HUES64 (cell line): Measurements from ENCODE around the gene MAML3.
A peak's percentile ranks its signal among the peaks of the same experiment; 100 is the strongest.

Source experiments
- H3K27ac ChIP-seq: 2 replicates; pipeline ENCODE4 v1.7.0; 2013; ENCODE audit warnings: low read depth, low read length, inconsistent platforms
- H3K27me3 ChIP-seq: 2 replicates; pipeline ENCODE4 v1.6.1; 2013; ENCODE audit warnings: mild to moderate bottlenecking, low read length; ENCODE audit not compliant: insufficient read depth
- H3K36me3 ChIP-seq: 2 replicates; pipeline ENCODE4 v1.6.1; 2013; ENCODE audit warnings: mild to moderate bottlenecking, low read length; ENCODE audit not compliant: insufficient read depth
- H3K4me1 ChIP-seq: 2 replicates; pipeline ENCODE4 v1.6.1; 2013; ENCODE audit warnings: mild to moderate bottlenecking, low read length, moderate library complexity; ENCODE audit not compliant: insufficient read depth
- H3K4me3 ChIP-seq: 2 replicates; pipeline ENCODE4 v1.5.1; 2013; ENCODE audit warnings: mild to moderate bottlenecking, low read length, moderate library complexity
- H3K9ac ChIP-seq: 2 replicates; pipeline ENCODE4 v1.6.1; 2013; ENCODE audit warnings: mild to moderate bottlenecking, low read depth, low read length
- H3K9me3 ChIP-seq: 2 replicates; pipeline ENCODE4 v1.6.1; 2013; ENCODE audit warnings: low read depth, low read length; ENCODE audit not compliant: insufficient read depth
- WGBS: fragments of 150-250, 120-280 bp; methylation state at CpG from one replicate; pipeline ENCODE4 v1.1.7; 2013; ENCODE audit warnings: missing lambda C conversion rate; 5-methylcytosine and 5-hydroxymethylcytosine counted together

Gene MAML3

DNA sequence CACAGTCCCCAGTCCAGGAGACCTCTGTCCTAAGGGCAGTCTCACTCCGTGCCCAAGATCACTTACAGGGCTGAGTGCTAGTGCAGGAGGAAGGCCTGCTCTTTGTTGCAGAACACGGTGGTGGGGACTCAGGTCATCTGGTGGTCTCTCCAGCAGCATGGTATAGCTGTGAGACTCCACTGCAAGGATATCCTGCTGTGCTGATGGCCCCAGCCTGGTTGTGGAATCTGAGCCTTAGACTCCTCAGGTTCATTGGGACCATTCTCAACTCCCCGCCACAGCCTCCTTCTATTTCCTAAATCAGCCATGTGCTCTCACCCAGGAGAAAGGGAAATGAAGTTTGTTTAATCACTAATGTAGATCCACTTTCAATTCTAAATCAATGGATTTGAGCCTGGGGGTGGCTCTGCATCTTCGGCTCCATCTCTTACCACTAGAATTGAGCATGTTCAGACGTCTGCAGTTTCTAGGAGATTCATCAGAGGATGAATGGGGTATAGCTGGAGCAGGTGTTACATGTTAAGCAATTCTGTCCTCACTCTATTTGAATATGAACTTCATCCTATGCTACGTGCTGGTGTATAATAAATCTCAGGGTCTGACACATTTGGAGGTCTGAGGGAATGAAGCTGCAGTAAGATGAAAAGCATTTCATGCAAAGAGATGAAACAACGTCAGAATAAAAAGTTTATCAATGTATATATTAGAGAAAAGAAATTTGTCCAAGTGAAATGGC lies 299.1 kb downstream of the MAML3 start:
- 88% methylated on average over 7 of the region's 7 CpGs for WGBS
- 0 out of 2 replicates have a peak overlapping the region, but pooled peaks have one; percentile 38 for H3K27ac ChIP-seq
- no peaks in the 10 kb centered on the region for H3K27me3 ChIP-seq
- peaks cover 59% of the 10 kb centered on the region for H3K4me1 ChIP-seq
- H3K9me3 ChIP-seq: no peaks in the 10 kb centered on the region
- no peak overlapping the region for H3K4me3 ChIP-seq
- no peaks in the 10 kb centered on the region for H3K36me3 ChIP-seq
- H3K9ac ChIP-seq: no peak overlapping the region

DNA sequence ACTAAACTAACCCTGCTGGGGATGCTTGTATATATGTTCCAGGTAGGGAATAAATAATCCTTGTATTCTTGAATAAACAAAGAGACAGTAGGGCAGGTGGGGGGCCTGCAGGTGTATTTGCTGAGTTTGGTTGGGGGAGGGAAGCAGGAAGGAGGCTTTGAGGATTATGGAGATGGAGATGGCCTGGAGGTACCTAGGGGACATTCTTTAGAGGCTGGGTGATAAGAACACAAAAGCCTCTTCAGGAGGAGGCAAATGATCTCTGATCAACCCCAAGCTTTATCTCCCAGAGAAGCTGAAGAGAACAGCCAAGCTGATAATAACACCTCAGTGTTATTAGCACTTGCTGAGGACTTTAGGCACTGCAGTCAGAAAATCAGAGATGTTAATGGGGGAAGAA lies 300.7 kb downstream of the MAML3 start:
- Histone ChIP-seq H3K4me1 (peaks cover 74% of the 10 kb centered on the region), H3K9ac (no peak overlapping the region), H3K27me3 (no peaks in the 10 kb centered on the region), H3K27ac (peak overlapping the region; percentile 38; the same call in 1 of the 2 replicates), H3K36me3 (no peaks in the 10 kb centered on the region), H3K9me3 (no peaks in the 10 kb centered on the region), H3K4me3 (no peak overlapping the region)

DNA sequence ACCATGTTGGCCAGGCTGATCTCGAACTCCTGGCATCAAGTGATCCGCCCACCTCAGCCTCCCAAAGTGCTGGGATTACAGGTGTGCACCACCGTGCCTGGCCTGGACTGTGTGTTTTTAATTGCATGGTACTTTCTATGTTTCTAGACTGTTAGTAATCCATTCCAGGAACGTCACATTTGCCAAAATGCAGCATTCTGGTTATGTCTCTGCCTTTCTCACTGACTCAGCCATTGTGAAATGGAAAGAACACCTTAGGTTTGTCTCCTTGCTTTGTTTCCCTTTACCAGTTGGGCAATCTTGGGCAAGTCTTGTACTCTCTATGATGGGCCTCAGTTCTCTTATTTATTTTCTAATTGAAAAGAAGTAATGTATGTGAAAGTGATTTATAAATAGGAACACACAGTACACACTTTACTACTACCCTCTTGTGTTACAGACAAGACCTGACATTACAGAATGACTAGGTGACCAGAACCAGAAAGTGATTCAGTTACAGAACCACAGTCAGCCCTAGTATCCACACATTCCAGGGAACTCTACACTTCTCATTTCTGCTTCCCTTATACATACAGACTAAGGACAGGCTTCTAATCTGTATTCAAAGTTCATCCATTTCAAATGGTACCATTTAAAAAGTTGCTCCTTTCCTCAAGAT lies 301.2 kb downstream of the MAML3 start:
- H3K4me1 ChIP-seq: peaks cover 80% of the 10 kb centered on the region
- no peak overlapping the region; the same call in 1 of the 2 replicates for H3K27ac ChIP-seq
- no peaks in the 10 kb centered on the region for H3K36me3 ChIP-seq
- no peaks in the 10 kb centered on the region for H3K9me3 ChIP-seq
- H3K9ac ChIP-seq: no peak overlapping the region
- WGBS: 82% methylated on average over 4 of the region's 4 CpGs
- H3K27me3 ChIP-seq: no peaks in the 10 kb centered on the region
- H3K4me3 ChIP-seq: no peak overlapping the region

DNA sequence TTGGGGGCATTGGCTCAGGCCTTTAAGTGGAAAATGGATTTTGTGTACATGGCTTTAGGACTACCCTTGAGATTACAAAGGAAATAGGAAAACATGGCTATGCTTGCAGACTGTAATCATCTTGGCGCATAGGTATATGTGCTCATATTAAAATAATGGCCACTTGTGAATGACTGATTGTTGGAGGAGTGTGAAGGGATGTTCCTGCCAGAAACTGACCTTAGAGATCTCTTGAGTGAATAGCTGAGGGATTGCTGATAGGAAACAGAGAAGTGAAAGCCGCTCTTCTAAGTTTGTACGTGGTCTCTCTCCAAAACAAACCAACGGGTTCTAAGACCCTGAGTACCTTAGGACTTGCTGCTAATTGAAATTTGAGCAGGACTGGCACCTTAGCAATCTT lies 302.3 kb downstream of the MAML3 start:
- no peak overlapping the region for H3K27ac ChIP-seq
- H3K27me3 ChIP-seq: no peaks in the 10 kb centered on the region
- no peak overlapping the region for H3K9ac ChIP-seq
- no peak overlapping the region for H3K4me3 ChIP-seq
- 78% methylated on average over 4 of the region's 4 CpGs for WGBS
- H3K36me3 ChIP-seq: no peaks in the 10 kb centered on the region
- no peaks in the 10 kb centered on the region for H3K9me3 ChIP-seq
- H3K4me1 ChIP-seq: peaks cover 80% of the 10 kb centered on the region

DNA sequence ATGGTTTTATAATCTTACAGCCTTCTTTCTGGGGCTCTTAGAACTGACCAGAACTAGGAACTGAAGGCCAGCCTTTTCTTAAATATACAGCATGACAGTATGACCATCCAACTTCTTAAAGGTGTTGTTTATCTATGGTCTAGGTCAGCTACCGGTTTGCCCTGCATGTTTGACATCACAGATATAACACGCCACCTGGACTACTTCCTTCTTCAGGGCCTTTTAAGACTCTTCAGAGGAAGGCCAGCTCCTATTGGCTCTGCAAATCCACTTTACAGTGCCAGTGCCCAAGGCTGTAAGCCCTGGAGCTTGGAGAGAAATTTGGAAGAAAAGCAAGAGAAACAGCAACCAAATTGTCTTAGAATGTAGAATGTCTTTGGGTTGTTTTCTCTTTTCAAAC lies 302.9 kb downstream of the MAML3 start:
- no peak overlapping the region for H3K4me3 ChIP-seq
- H3K27me3 ChIP-seq: no peaks in the 10 kb centered on the region
- H3K9ac ChIP-seq: no peak overlapping the region
- WGBS: 89% methylated on average over 2 of the region's 2 CpGs
- H3K4me1 ChIP-seq: peaks cover 75% of the 10 kb centered on the region
- no peak overlapping the region for H3K27ac ChIP-seq
- no peaks in the 10 kb centered on the region for H3K9me3 ChIP-seq
- H3K36me3 ChIP-seq: no peaks in the 10 kb centered on the region

DNA sequence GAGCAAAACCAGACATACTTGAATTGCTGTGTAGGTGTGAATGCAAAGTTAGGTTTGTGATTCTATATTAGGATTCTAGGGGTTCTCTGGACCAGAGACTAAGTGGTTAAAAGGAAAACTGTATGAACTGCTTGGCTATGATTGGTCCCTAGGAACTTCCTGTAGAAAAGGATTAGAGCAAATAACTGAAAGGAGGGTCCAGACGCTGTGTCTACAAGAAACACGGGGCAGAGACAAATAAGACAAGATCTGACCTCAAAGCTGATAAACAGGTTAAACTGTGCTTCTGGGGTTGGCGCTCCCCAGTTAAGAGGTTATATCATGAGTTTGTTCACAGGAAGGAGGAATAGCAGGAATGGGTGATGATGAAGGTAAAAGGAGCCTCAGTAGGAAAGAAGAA lies 304.8 kb downstream of the MAML3 start:
- 67% methylated on average over 3 of the region's 3 CpGs for WGBS
- Histone ChIP-seq H3K36me3 (no peaks in the 10 kb centered on the region), H3K9ac (no peak overlapping the region), H3K27me3 (no peaks in the 10 kb centered on the region), H3K4me3 (no peak overlapping the region), H3K9me3 (no peaks in the 10 kb centered on the region), H3K4me1 (peaks cover 62% of the 10 kb centered on the region), H3K27ac (no peak overlapping the region)

DNA sequence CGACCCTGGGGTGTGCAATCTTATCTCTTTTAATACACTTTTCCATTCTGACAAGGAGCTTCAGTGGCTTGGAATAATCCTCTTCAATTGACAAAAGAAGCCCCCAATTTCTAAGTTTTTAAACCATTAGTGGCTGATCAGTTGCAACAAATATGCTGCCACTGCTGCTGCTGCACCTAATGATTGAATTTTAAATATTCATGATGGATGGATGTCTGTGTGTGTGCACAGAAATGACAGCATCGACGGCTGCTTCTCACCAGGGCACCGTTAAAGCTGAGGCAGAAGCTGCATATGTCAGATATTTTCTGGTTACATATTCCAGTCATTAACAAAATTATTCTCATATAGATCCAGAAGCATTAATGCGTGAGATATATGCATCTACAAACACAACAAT lies 306.0 kb downstream of the MAML3 start:
- Histone ChIP-seq H3K4me1 (peaks cover 52% of the 10 kb centered on the region), H3K27me3 (no peaks in the 10 kb centered on the region), H3K9ac (no peak overlapping the region), H3K27ac (no peak overlapping the region), H3K9me3 (no peaks in the 10 kb centered on the region), H3K4me3 (no peak overlapping the region), H3K36me3 (no peaks in the 10 kb centered on the region)
- 86% methylated on average over 5 of the region's 5 CpGs for WGBS

DNA sequence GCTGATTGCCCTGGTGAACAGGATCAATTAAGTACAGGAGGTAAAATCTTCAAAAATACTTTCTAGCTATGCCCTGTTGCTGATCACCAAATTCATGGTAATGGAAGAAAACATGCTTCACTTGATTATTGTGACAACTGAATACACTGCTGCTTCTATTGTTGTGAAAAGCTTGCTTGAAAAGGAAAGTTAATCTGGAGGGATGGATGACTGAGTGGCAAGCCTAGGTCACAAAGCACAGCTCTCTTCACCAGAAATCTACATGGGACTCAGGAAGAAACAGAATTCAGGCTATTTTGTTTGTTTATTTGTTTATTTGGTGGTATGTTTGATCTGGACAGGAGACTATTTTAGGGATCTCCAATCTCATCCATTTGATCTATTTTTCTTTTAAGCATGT lies 306.4 kb downstream of the MAML3 start:
- H3K27me3 ChIP-seq: no peaks in the 10 kb centered on the region
- H3K27ac ChIP-seq: no peak overlapping the region
- H3K4me1 ChIP-seq: peaks cover 48% of the 10 kb centered on the region
- no peaks in the 10 kb centered on the region for H3K36me3 ChIP-seq
- H3K9me3 ChIP-seq: no peaks in the 10 kb centered on the region
- H3K9ac ChIP-seq: no peak overlapping the region
- no peak overlapping the region for H3K4me3 ChIP-seq

DNA sequence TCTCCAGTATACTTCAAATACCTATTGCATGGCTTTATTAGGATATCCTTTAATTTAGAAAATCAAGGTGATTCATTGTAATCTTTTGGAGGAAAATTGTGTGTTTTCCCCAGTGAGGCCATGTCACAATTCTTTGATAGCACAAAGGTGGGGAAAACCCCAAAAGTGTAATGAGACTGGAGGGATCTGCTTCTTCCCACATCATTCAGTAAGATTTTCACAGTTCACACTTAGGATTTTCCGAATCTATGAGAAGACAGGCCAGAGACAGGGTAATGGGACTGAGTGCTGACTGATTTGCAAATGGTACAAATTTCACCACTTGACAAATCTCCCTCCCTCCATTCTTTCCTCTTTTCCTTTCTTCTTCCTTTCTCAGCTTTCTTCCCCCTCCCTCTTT lies 307.2 kb downstream of the MAML3 start:
- Histone ChIP-seq H3K4me1 (peaks cover 42% of the 10 kb centered on the region), H3K27ac (no peak overlapping the region), H3K4me3 (no peak overlapping the region), H3K27me3 (no peaks in the 10 kb centered on the region), H3K36me3 (no peaks in the 10 kb centered on the region), H3K9me3 (no peaks in the 10 kb centered on the region), H3K9ac (no peak overlapping the region)
- WGBS: 89% methylated on average over 1 of the region's 1 CpG

DNA sequence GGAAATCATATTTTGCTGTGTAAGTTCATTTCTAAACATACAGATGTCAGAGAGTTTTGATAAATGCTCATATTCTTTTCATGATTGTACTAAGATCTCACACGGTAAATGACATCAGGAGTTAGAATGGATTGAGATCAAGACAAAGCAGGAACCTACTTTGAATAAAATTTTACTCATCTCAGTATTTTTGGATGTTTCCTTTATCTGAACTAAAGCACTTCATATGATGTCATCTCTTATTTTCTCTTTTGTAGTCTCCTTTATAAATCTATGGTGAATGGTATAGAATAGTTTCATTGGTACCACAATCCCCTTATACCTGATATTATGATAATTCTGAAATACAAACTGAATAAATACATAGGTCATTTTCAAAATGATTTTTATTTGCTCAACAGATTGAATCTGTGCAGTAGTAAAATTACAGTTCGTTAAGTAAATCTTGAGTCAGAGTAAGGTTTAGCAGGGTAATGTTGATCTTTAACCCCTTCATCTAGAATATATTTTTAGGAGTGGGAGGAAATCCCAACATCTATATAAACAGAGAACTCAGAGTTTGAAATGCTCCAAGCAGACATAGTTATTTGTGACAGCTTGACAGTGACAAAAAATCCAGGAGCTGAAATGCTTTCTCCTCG lies 308.4 kb downstream of the MAML3 start:
- Histone ChIP-seq H3K9ac (no peak overlapping the region), H3K36me3 (no peaks in the 10 kb centered on the region), H3K4me1 (peaks cover 38% of the 10 kb centered on the region), H3K9me3 (no peaks in the 10 kb centered on the region), H3K4me3 (no peak overlapping the region), H3K27ac (no peak overlapping the region), H3K27me3 (no peaks in the 10 kb centered on the region)
- 98% methylated on average over 3 of the region's 3 CpGs for WGBS

DNA sequence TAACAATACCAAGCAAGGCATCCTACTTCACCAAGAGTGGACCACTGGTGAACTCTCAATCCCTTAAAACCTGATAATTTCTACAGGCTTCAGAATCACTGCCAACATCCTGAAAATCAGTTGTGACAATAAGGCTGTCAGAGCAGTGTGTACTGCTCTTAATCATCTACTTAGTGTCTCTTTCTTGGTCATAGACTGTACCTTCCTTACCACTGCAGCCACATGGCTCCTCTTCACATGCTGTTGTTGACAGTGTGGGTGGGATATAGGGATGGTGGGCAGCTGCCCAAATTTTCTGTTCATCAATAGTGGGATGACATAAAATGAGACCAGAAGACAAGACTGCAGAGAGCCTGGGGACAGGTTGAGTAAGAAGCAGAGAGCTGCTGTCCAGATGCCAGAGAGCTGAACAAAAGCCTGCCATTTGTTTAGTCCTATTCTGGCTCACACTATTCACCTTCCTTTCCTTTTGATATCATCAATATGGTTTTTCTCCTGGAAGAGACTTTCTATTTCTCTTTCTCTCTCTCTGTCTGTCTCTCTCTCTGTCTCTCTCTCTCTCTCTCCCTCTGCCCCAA lies 309.4 kb downstream of the MAML3 start:
- H3K36me3 ChIP-seq: no peaks in the 10 kb centered on the region
- no peak overlapping the region for H3K4me3 ChIP-seq
- H3K4me1 ChIP-seq: peaks cover 27% of the 10 kb centered on the region
- H3K9me3 ChIP-seq: no peaks in the 10 kb centered on the region
- H3K9ac ChIP-seq: no peak overlapping the region
- no peaks in the 10 kb centered on the region for H3K27me3 ChIP-seq
- no peak overlapping the region for H3K27ac ChIP-seq
